Activated CD8-positive, alpha-beta memory T cell treated with anti-CD3 and anti-CD28 coated beads, Interleukin-2, amount 50 U/mL, for 48 hours (primary cell): ENCODE results near the gene BAIAP2L2.

ENCODE experiments used
- DNase-seq: peaks from one replicate; pipeline ENCODE4 v3.0.0-alpha.2; 2020

BAIAP2L2 gene

DNA sequence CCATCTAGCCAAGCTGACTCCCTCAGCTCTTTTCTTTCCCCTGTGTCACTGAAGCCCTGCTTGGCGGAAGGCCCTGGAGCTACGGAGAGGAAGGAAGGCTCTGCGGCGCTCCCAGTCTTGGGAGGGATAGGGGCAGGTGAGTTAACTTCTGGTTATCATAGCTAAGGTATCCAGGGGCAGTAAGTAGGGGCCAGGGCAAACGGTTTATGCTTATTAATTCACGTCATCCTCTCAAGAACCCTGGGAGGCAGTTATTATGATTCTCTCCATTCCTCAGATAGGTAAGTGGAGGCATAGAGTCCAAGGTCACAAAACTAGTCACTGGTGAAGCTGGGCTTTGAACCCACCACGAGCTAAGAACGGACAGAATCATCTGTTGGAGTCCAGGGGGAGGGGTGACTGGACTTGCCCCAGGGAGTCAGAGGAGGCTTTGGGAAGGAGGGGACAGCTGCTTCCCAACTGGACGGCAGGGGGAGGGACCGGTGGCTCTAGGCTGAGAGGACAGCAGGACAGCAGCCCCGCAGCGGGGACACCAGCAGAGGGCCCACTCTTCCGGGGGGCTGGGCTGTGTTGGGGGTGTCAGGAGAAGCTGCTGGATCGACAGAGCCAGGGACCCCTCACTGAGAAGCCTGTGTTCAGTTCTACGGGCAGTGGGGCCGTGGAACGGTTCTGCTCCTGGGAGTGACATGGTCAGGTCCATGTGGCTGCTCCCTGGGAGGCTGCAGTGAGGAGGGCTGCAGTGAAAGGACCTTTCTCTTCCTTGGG lies 3.5 kb downstream of the BAIAP2L2 start:
- DNase-seq = no peak

- no peak for DNase-seq
Measured at GRCh38 chr22:38104084-38104483, 6.4 kb downstream of the BAIAP2L2 start.

GRCh38 chr22:38103641-38104040 lies 6.8 kb downstream of the BAIAP2L2 start:
- no peak for DNase-seq

DNA sequence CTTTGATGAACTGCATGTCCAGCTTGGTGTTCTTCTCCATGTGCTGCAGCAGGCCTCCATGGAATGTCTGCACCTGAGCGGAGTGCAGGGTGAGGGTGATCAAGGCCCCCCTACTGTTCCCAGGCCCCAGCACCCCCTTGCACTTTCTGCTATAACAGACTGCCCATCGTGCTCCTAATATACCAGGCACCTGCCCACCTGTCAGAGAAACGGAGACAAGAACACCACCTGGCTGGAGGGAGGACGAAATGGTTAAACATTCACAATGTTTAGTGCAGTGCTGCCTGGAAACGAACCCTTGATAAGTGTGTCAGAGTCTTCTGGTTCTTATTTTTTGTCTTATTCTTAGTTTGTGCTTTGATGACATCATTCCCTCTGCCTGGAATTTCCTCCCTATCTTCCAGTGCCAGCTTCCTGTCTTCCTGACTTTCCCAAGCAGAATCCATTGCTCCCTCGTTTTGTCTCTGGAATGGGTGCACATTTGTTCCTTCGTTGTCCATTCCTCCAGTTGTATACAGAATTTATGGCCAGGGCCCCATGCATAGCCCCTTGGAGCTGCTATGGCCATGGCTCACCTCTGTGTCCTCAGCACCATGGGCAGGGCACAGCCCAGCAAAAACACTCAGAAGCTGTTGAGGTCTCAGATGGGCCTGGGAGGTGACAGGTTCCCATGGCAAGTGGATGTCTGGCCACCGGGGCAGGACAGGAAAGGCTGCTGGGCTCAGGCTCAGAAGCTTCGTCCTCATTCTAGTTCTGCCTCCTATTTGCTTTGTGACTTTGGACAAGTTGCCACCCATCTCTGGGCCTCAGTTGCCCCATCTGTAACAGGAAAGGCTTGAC lies 11.9 kb downstream of the BAIAP2L2 start:
- DNase-seq = no peak

DNA sequence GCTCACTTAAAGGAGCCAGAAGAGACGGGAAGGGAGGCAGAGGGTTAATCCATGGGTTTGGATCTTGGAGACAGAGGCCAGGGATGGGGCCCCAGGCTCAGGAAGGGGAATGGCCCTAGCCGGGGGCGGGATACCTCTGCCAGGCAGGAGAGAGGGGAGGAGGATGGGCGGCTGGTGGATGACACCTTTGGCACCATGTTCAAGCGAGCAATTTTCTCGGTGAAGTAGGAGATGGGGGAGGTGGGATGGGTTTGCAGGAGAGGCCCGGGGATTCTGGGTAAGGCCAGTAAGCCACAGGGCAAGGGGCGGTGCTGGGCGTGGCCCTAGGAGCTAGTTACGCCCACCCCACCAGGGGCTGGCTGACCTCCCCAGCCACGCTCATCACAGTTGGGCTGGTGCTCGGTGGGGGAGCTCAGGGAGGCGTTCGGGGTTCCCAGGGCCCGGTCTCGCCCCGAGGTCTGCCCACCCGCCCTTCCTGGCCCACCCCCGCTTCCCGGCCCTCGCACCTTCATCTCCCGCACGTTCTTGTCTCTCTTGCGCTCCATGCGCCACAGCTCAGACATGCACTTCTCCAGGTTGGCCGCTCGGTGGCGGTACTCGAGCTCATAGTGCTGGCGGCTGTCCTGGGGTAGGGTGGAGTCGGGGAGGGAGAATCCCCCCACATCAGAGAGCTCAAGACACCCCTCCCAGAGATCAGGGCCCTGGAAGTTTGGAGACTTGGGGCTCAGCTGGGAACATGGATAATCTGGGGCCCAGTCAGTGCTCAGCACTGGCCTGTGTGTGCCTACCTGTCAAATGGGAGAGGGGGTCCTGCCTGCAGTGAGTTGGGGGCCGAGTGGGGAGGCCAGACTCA lies 12.7 kb downstream of the BAIAP2L2 start:
- no peak for DNase-seq

GRCh38 chr22:38097058-38097457 lies 13.4 kb downstream of the BAIAP2L2 start:
- DNase-seq = no peak

DNA sequence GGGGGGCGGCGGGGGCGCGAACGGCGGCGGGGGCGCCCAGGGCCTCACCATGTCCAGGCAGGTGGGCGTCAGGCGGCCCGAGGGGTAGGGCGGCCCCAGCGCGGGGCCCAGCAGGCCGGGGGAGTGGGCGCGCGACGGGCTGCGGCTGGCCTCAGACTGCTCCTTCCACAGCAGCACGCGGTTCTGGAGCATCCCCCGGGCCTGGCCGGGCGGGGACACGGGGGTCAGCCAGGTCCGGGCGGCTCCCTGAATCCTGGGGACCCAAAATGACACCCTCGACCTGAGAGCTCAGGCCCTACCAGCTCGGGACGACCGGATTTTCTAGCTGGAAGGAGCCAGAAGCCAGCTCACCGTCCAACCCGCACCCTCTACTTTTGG lies 21.0 kb downstream of the BAIAP2L2 start:
- no peak for DNase-seq

DNA sequence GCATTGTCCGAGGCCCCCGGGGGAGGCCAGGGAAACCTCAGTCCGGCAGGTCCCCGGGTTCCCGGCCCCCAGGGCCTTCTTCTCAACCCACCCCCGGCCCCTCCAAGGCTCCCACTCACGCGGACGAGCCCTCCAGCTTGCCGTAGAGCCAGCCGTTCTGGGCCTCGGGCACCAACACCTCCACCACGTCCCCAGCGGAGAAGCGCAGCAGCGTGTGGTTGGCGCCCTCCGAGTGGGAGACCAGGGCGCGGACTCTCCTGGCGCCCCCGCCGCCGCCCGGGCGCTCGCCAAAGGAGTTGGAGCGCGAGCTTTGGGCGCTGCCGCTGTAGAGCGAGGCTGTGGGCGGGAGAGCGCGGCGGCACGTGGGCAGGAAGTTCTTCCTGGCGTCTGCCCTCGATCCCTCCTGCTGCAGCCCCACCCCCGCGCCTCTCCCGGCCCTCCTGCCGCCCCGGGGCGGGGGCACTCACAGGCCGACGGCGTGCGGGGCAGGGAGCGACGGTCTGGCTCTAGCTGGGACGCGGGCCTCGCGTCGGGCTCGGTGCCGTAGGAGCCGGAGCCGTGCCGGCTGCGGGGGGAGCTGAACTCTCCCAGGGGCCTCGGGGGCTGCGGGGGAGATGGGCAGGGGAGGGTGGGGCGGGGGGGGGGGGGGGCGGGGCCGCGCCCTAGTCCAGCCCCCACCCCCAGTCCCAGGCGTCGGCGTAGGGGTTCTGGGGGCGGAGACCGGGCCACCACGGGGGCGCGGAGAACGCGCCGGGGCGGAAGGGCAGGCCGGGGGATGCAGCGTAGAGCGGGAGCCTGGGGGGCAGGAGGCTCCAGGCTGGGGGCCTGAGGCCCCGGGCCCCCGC lies 21.6 kb downstream of the BAIAP2L2 start:
- DNase-seq = no peak

DNA sequence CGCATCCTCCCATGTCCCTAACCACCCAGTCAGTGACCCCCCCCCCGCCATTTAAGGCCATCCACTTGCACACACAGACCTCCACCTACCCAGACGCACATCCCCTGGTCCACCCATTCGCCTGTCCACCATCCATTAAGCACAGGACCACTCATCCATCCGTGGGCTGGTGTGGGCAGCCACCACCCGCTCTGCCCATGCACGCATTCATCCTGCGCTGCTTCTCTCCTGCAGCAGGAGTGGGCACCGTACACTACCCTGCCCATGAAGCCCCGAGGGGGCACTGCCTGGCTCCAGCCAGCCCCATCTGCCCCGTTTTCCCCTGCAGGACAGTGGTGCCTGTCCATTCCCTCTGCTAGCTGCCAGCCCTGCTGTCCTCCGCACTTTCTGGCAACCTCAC lies 22.6 kb downstream of the BAIAP2L2 start:
- no peak for DNase-seq

DNA sequence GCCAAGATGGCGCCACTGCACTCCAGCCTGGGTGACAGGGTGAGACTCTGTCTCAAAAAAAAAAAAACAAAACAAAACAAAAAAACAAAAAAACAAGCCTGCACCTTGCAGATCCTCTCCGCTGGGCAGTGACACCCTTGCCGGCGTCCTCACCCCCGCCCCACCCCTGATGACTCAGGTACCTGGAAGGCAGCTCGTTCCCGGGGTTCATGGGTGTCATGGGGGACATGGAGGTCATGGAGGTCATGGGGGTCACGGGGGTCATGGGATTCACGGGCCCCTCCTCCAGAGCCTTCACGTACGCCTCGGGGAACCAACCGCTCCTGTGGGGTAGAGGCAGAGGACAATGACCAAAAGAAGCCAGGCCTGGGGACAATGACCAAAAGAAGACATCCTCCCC lies 23.5 kb downstream of the BAIAP2L2 start:
- no peak for DNase-seq

GRCh38 chr22:38086001-38086845 lies 24.3 kb downstream of the BAIAP2L2 start:
- DNase-seq = no peak

DNA sequence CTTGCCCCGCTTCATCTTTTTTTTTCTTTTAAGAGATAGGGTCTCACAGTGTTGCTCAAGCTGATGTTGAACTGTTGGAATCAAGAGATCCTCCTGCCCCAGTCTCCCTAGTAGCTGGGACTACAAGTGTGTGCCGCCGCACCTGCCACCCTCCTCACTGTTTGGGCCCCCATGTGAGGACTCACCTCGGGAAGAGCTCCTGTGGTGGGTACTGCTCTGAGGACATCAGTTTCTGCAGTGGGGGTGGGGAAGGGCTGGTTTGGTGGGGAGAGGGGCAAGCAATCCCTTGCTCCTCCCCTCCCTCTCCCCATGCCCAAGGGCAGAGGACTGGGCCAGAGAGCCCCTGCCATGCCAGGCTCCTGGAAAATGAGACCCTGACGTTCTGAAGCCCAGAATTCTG lies 25.0 kb downstream of the BAIAP2L2 start:
- DNase-seq = no peak

GRCh38 chr22:38085056-38085455 lies 25.4 kb downstream of the BAIAP2L2 start:
- no peak for DNase-seq

- DNase-seq = no peak
Measured at GRCh38 chr22:38083931-38084631, 26.4 kb downstream of the BAIAP2L2 start, which contains the start of gene SLC16A8. SLC16A8 (minus strand) TSS chr22:38084184; CDS start chr22:38082873, 1,311 bp downstream.

DNA sequence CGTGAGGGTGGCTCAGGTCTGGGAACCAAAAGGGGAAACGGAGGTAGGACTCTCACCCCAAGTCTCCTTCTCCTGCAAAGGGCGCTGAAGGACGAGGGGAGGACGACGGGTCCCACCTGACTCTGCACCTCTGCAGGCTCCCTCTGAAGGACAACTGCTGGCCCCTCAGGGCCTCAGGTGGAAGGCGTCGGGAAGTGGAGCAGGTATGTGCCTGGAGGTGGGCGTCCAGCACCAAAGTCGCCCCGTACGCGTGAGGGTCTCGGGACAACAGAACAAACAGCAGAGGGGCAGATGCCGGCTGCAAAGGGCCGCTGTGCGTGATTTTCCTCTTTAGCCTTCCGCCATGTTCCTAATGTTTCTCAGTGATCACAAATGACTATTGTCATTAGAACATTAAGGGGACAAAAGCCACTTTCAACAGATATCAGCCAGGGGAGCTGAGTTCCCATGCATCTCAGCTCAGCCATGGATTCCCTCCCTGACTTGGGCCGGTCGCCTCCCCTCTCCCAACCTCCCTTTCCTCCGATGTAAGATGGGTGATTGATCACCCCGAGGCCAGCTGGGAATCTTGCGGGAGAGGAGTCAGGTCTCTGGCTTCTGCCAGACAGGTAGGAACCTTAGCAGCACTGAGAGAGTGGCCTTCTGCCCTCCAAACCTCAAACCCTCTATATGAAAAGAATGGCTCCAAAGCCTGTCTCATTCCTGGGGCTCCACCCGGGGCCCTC lies 27.3 kb downstream of the BAIAP2L2 start:
- no peak for DNase-seq

- no peak for DNase-seq
Measured at GRCh38 chr22:38081941-38082828, 28.3 kb downstream of the BAIAP2L2 start.

GRCh38 chr22:38081636-38081940 lies 28.9 kb downstream of the BAIAP2L2 start:
- DNase-seq = no peak

DNA sequence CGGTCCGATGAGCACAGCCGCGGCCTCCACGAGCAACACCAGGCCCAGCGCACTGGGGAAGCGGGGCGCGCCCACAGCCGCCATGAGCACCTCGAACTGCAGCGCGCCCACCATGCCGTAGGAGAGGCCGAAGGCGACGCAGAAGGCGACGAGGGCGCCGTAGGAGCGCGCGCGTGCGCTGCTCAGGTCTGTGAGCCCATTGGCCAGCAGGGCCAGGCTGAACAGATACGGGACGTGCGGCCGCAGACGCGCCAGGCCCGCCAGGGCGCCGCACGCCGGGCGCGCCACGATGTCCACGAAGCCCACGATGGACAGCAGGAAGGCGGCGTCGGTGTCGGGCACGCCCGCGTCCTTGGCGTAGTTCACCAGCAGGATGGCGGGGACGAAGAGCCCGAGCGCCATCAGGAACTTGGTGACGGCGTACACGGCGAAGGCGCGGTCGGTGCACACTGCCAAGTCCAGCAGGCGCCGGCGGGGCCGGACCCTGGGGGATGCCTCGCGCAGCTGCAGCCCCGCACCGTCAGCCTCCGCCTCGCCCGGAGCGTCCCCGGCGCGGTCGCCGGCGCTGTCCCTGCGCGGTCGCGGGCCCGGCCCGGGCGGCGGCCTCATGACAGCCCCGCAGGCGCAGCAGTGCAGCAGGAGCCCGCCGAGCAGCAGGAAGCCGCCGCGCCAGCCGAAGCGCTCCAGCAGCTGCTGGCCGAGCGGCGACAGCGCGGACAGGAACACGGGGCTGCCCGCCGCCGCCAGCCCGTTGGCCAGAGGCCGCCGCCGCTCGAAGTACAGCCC lies 29.4 kb downstream of the BAIAP2L2 start:
- no peak for DNase-seq
